ENCODE measurements around the gene SLCO3A1. TPM values are rescaled to one million over a fixed set of nuclear protein-coding genes. Genes with fewer than 3 reads are reported as not detected.

The SLCO3A1 gene
- total and polyA plus RNA-seq, 2 of the 8 experiments (the other 6 are each of a cell fraction or from before 2014, with no cell fraction given) = 15.1 to 20.4 TPM

DNA sequence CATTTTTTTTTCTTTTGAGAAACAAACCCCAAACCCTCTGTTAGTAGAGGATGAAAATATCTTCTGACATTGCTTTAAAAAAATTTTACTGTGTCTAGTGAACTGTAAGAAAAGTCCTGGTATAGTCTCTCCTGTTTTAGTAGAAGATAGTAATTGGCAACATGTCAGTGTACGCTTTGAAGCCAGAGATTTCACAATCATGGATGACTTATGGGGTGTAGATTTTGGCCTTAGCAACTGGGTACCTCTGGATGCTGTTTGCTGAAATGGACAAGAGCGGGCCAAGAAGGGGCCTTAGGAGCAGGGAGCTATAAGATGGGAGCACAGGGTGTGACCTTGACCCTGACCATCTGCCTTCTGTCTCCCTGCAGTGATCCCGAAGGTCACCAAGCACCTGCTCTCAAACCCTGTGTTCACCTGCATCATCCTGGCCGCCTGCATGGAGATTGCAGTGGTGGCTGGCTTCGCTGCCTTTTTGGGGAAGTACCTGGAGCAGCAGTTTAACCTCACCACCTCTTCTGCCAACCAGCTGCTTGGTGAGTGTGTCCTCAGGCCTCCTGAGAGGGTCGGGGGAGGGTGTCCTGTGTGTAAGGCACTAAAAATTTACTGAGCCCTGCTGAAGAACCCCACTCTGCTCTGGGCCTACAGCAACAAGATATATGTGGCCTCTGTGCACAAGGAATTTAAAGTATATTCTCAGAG, 266.7 kb downstream of the SLCO3A1 start:
- ChIA-PET CTCF (ENCODE audit: partially characterized antibody) (interaction anchor here (0.5 to 1.3 kb wide), 4 partner anchors 22 to 192 kb away, joined by 3 to 4 read pairs (median 4); no protein-coding TSS in a partner anchor), POLR2A (ENCODE audit: partially characterized antibody) (interaction anchor here (1.1 kb wide), 1 partner anchor 40 kb away, joined by 4 read pairs; no protein-coding TSS in a partner anchor)
- Histone ChIP-seq H2BK20ac (ENCODE audit: low read length) (peak overlapping the region; percentile 29; the same call in 1 of the 2 replicates), H3K79me1 (ENCODE audit: low read depth, low read length) (no peaks in the 10 kb centered on the region), H3K18ac (ENCODE audit: extremely low read depth, low read length) (peak overlapping the region; percentile 53; the same call in 1 of the 2 replicates), H2AK5ac (ENCODE audit: low read depth, low read length) (peak overlapping the region; percentile 68; the same call in 1 of the 2 replicates), H4K91ac (replicated peaks; ENCODE audit: insufficient read length, low read length) (no peak overlapping the region), H3K56ac (replicated peaks; ENCODE audit: insufficient read length, low read depth, low read length) (no peak overlapping the region), H2BK5ac (ENCODE audit: low read depth, low read length) (peak overlapping the region; percentile 36; the same call in 1 of the 2 replicates), H3K4me1 (replicated peaks in 1 of 4; ENCODE audit: control insufficient read depth in 3 of 4, insufficient read depth in 4 of 4, low read length in 3 of 4) (peaks cover 20 to 44% (median 34%) of the 10 kb centered on the region in 4 experiments), H3K36me3 (ENCODE audit: control insufficient read depth in 2 of 4, insufficient read depth in 4 of 4, low read length in 3 of 4) (peaks cover 0 to 16% (median 0%) of the 10 kb centered on the region in 4 experiments; a peak in 2 of 8 replicates), H3K4ac (replicated peaks; ENCODE audit: insufficient read length, low read depth, low read length) (no peak overlapping the region), H2AFZ (ENCODE audit: low read length) (no peak overlapping the region), H2BK120ac (replicated peaks; ENCODE audit: low read depth, low read length) (no peak overlapping the region), H4K20me1 (replicated peaks in 1 of 2; ENCODE audit: control insufficient read depth in 1 of 2, insufficient read depth in 2 of 2, low read length in 2 of 2) (no peaks in the 10 kb centered on the region), H3K79me2 (ENCODE audit: control insufficient read depth in 1 of 2, insufficient read depth in 2 of 2, low read length in 2 of 2) (no peaks in the 10 kb centered on the region), H3K23ac (ENCODE audit: insufficient read length) (no peak overlapping the region), H4K5ac (ENCODE audit: insufficient read length, low read depth, low read length) (no peak overlapping the region), H3K27me3 (replicated peaks in 1 of 4; ENCODE audit: control insufficient read depth in 3 of 4, extremely low read depth in 1 of 4, insufficient read depth in 3 of 4, low read length in 3 of 4) (no peaks in the 10 kb centered on the region), H3K9me3 (ENCODE audit: insufficient read depth in 2 of 2, low read depth in 1 of 2, low read length in 1 of 2) (peaks cover 8 to 10% of the 10 kb centered on the region in 2 experiments), H3K4me3 (ENCODE audit: extremely low read depth in 1 of 4, insufficient read depth in 2 of 4, low read depth in 3 of 4, low read length in 4 of 4) (no peak overlapping the region), H3K14ac (ENCODE audit: insufficient read length) (no peak overlapping the region), H3K9ac (replicated peaks in 1 of 4; ENCODE audit: extremely low read depth in 1 of 4, low read depth in 3 of 4, low read length in 3 of 4) (no peak overlapping the region), H2BK15ac (ENCODE audit: low read length) (peak overlapping the region; percentile 48; the same call in 1 of the 2 replicates), H3K4me2 (ENCODE audit: insufficient read depth in 1 of 2, low read depth in 2 of 2, low read length in 2 of 2) (no peak overlapping the region), H3K27ac (ENCODE audit: low read depth, low read length) (no peak overlapping the region), H2BK12ac (ENCODE audit: low read depth, low read length) (peak overlapping the region; percentile 60; the same call in 1 of the 2 replicates), H4K8ac (ENCODE audit: extremely low read depth, insufficient read depth, low read length) (no peak overlapping the region), H3K23me2 (ENCODE audit: low read depth, low read length) (no peaks in the 10 kb centered on the region)
- DNase-seq (ENCODE audit: low read depth in 1 of 2, low spot score in 2 of 2) (no peak), FAIRE-seq (no peak)
- WGBS, 2 experiments (ENCODE audit: extremely low coverage in 1 of 2, insufficient coverage in 1 of 2, insufficient read length in 1 of 2, insufficient replicate concordance in 2 of 2, low coverage in 1 of 2, low lambda C conversion rate in 2 of 2, missing lambda C conversion rate in 1 of 2) = 86% methylated on average over 6 of the region's 6 CpGs; no CpG with 5 or more reads in 1 of the 2 experiments
- TF ChIP-seq CTBP2 (IDR thresholded peaks at IDR 0.05; ENCODE audit: borderline replicate concordance, insufficient read depth, insufficient read length, low read length) (no peak), POU5F1 (IDR thresholded peaks at IDR 0.05; ENCODE audit: low read depth, low read length) (no peak)
